ENCODE results near the gene KSR2.

Gene KSR2

DNA sequence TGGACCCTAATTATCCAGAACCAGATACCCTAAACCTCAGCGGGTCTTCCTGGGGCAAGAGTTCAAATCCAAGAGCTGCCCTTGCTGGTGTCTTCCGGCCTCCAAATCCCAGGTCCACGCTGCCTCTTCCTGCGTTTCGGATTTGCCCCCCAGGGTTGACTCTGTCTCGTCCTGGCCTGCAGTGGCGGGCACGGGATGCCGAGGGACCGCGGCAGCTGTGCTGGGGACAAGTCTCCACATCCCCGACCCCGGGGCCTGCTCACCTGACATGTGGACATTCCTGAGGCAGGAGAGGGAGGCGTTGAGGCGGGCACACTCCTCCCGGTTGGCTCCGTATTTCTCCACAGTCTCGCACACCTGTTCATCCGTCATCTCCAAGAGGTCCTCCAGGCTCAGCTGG lies 113.6 kb downstream of the KSR2 start:
- no peak for DNase-seq

DNA sequence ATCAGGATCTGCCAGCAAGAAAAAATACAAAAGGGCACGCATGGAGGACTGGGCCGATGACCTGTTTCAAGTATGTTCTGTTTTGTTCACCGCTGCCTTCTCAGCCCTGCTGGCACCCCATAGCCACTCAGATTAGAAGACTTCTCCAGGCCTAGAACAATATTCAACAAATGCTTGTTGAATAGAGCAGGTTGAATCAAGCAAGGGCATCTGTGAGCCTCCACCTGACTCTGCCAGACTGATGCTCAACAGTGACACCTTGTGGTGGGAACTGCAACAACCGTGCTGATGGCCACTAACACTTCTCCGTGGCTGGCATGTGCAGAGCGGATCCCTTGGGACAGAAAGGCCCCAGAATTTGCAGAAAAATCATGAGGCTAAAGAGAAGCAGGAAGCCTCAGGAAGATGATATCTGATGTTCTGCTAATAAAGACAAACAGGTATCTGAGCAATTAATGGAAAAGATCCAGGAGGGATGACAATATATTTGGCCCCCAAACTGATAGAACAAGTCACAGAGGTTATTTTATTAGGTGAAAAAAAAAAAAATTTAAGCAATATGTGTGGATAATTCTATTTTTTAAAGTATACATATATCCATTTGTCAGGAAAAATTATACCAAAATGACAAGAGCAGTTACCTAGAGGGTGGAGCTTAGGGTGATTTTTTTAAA lies 114.3 kb downstream of the KSR2 start:
- no peak for DNase-seq

DNA sequence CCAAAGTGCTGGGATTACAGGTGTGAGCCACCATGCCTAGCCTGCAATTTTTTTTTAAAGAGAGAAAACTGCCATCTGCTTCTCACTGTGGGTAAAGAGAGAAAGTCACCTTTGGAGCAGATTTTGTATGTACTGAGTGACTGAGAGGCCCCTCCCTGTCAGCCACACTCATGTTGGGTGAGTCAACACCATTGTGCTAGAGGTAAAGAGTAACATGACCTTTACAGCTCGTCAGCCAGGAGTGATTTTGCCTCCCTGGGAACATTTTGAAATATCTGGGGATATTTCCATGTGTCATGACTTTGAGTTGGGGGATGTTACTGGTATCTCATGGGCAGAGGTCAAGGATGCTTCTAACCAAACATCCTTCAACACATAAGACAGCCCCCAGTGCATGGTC lies 115.2 kb downstream of the KSR2 start:
- DNase-seq: no peak

DNA sequence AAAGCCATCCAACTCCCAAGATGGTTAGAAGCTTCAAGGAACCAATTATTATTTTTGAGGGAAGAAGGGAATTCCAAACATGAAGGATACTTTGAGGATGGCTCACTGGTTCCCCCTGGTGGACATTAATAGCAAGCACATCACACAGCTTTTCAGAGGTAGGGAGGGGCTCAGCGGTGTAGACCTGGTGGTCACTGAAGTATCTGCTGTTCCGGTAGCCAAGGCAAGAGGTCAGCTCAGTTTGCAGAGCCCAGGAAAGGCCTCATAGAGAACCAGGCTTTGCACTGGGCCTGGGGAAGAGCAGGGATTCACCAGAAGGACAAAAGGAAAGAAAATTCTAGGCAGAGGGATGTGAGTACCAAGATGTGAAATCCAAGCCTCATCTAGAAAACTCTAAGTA lies 118.7 kb downstream of the KSR2 start:
- DNase-seq: no peak

DNA sequence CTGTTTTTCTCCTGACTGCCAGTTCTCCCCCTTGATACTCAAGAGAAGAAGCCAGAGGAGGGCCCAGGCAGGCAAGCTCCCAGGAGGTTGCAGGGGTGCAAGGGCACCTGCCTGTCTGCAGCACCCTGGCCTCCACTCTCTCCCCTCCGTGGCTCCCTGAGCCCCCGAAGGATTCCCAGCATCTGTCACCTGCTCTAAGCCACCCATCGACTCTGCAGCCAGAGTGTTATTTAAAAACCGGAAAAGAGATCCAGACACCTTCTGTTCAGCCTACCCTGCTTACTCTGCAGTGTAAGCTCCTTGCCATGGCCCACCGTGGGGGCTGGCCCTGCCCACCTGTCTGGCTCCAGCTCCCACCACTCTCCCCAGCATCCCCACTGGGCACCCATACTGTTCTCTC lies 121.4 kb downstream of the KSR2 start:
- no peak for DNase-seq

DNA sequence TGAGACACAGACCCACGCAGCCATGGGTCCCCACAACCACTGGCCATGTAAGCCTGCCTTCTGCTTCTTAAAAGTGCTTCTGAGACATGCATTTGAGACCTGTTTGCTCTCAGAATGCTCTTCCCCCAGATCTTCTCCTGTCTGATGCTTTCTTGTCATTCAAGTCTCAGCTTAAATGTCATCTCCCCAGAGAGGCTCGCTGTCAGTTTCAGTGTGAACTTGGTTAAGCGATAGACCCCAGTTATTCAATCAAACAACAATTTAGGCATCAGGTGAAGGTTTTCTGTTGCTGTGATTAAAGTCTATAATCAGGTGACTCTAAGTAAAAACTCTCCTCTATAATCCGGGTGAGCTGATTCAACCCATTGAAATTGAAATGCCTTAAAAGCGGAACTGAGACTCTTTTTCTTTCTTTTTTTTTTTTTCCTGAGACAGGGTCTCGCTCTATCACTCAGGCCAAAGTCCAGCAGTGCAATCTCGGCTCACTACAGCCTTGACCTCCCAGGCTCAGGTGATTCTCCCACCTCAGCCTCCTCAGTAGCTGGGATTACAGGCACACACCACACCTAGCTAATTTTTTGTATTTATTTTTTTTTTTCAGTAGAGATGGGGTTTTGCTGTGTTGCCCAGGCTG lies 123.4 kb downstream of the KSR2 start:
- DNase-seq: no peak

DNA sequence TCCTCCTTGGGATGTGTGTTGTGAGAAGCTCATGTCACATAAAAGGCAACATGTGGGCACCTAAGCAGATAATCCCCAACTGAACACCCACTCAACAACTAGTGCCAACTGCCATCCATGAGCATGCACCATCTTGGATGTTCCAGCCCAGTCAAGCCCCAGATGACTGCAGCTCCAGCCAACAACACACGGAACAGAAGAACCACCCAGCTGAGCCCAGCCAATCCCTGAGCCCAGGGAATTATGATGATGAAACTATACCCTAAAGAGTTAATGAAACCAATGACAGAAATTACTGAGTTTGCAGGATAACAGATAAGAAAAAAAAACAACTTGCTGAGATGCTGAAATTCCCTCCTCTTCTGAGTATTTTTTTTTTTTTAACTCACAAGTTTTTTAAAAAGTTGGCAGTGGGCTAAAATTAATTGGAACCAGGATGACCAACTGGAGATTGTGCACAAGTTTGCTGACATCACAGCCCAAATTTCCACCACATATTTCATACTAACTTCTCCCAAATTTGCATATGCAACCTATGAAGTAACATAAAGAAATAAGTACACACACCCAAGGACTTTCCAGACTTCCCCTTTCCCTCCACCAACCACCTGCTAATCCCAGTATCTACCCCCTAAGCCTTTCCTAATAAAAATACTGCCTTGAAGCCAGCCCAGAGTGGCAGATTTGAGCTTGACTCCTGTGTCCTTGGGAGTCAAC lies 124.5 kb downstream of the KSR2 start:
- DNase-seq: no peak

DNA sequence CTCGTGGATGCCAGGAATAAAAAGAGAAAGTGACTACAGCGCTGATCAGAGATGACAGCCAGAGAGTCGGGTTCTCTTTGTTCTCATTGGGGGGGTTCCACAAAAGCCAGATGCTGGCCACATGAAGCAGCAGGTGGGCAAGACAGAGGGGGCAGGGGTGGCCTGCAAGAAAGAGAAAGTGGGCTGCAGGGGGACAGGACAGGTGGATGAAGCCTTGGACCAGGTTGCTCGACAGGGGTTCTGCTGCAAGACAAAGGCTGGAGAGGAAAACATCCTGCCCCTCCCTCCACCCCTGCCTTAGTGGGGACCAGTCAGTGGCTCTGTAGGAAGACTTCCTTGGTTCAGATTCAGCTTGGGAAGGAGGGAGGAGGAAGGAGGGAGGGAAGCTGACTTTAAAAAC lies 126.2 kb downstream of the KSR2 start:
- DNase-seq: no peak

DNA sequence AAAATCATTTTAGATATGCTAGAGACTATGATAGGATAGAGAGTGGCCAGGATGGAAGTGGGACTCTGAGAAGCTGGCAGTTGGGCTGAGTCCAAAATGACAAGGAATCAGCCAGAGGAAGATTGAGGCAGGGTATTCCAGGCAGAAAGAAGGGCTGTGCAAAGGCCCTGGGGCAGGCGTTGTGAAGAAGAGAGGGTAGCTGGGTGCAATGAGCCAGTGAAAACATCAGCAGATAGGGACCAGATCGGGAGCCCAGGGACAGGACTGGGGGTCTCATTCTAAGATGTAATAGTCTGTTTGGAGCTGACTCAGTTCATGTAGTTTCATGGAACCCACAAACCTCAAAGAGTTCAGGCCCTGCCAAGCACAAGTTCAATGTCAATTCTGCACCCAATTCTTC lies 126.6 kb downstream of the KSR2 start:
- DNase-seq: no peak

DNA sequence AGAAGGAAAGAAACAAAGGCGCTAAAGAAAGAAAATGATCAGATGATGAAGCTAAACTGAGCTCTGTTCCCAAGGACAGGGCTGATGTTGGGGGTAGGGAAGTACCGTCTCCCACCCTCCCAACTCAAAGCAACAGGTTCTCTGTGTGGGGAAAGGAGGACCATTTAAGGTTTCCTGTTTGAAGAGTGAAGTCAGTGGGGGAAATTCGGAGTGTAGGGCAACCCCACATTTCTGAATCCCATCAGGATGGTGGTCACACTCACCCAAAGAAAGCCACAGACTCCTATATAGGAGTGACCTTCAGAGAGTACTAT lies 131.1 kb downstream of the KSR2 start:
- no peak for DNase-seq

DNA sequence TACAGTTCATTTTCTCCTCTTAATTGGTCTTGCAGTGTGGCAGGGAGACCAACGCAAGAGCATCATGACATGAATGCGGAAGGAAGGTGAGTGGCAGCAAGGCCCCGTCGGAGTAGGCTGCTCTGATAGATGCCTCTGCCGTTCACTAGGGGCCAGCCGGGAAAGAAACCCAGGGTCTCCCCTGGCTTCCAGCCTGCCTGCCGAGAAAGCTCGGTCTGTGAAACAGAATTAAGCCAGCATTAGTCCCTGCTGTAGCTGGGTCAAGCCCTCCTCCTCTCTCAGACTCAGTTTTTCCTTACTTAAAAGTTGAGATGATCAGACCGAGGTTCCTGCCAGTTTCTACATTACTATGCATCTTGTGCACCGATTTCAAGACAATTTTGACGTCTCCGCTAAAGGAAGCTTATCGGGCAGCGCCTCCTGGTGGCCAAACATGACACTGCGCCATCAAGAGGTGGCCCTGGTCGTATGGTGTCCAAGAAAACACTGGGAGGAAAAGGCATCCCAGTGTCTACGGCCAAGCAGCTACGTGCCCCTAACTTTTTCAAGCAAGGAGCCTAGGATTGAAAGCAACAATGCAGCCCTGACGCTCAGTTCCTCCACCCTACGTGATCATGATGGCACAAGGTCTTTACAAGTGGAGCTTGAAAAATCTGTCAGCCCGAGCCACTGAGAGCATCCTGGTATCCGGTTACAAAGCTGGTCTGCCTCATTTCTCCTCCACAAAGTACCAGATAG lies 131.6 kb downstream of the KSR2 start:
- peak; percentile 60 for DNase-seq

DNA sequence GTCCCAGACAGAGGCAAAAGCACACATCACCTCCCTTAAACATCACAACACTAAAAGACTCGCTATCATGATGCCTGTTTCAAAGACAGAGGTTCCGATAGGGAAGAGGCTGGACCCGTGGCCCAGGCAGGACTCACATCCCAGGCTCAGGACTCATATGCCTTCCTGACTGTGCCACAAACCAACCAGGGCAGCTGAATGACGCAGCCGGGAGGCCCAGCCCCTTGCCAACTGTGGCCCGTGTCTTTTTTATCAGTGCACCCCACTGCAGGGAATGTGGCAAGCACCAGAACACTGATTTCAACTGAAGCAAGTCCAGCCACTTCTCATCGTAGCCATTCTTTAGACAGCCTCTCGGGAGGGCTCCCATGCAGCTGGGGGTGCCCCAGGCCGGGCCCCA lies 132.3 kb downstream of the KSR2 start:
- no peak for DNase-seq

DNA sequence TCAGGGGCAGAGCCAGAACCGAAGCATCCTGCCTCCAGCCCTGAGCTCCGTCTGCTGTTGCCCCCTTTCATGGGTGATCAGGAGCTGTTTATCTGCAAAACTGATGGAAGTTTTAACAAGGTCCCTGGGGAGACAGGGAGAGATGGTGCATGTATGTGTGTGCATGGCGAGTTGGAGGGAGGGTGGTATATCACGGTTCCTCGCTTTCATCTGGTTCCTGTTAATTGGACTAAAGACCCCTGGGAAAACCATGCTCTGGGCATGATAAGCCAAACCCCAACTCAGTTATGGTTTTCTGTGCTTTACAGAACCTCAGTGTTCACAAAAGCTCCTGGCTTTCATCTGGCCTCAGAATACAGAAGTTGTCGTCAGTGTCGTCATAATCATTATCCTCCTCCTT lies 133.6 kb downstream of the KSR2 start:
- no peak for DNase-seq

DNA sequence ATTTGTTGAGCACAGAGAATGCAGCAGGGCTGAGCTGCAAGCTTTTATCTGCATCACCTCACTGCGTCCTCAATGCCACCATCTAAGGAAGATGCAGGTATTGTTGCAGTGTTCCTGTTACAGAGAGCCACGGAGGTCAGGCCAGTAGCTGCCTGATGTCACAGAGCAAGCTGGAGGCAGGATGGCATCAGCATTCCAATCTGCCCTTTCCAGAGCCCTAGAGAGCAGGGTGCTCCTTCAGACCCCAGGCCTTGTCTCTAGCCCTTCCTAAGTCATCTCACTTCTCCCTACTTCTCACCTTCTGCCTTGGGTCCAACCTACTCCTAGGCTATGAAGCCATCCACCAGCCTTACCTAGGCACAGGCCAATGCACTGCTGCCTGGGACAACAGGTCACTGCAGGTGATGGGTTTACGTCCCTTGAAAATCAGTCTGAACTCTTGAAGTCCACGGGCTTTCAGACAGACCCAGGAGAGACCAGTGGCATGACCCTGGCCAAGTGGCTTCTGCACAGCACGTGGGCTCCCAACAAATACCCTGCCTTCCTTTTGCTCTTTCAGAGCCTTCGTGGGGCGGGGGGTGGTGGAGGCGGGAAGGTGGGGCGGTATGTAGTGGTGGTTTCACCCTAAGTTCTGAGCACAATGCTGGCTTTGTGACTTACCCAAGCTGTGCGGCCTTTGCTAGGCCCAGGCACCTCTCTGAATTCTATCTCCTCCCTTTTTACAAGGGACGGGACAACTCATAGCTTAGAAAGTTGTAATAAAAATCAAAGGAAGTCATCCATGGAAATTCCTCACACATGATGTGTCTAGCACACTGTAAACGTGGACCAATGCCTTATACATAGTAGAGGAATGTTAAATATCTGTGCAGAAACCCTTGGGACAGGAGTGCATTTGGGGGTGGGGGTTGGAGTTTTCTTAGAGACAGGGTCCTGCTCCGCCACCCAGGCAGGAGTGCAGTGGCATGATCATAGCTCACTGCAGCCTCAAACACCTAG lies 136.0 kb downstream of the KSR2 start:
- no peak for DNase-seq

DNA sequence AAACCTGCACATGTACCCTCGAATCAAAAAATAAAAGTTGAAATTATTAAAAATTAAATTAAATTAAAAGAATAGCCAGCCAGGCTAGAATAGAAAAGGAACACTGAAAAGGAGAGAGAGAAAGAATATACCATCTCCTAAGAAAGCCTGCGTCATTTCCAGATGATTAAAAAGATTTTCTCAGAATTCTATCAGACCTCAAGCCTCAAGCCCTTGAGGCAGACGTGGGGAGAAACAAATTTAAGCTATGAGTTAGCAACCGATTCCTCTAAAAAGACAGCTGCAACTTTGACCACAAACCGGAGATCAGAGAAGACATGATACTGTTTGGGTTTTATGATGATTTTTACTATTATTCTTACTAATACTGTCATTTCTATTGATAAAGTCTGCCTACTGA lies 138.3 kb downstream of the KSR2 start:
- no peak for DNase-seq

DNA sequence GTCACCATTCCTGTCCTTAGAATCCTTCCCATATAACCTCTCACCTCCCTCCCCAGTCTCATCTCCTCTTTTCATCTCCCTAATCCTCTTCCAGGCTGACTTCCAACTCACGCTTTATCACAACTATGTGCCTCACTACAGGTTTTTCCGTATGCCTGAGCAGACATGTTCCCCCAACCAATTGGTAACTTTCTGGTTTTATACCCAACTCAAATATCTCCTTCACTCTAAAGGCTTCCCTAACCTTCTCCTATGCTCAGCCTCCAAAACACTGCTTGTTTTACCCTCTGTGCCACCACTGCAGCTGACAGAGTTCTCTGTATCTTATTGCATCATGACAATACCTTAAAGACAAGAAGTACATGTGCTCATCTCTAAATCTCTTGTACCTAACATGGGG lies 139.7 kb downstream of the KSR2 start:
- DNase-seq: no peak

DNA sequence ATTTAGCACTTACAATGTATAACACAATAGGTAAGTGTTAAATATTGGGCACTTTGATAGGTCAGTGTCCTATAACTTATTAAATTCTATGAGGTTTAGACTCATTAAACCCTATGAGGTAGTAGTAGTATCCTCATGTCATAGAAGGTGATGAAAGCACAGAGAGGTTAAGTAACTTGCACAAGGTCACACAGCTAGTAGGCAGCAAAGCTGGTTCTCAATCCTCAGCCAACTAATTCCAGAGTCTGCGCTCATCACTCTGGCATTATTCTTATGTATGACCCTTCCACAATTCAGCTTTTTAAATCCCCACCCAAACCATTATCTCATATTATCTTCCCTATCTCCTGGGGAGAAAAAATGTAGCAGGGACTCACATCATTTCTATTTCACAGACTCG lies 141.1 kb downstream of the KSR2 start:
- no peak for DNase-seq

DNA sequence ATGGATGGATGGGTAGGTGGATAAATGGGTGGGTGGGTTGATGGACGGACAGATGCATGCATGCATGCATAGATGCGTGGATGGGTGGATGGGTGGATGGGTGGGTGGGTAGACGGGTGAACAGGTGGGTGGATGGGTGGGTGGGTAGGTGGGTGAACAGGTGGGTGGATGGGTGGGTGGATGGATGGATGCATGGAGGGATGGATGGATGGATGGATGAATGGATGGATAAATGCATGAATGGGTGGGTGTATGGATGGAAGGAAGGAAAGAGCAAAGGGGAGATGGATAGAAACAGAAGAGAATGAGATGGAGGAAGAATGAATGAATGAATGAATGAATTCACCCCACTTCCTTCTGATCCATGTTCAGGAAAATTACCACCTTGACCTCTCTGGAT lies 143.0 kb downstream of the KSR2 start:
- DNase-seq: no peak

DNA sequence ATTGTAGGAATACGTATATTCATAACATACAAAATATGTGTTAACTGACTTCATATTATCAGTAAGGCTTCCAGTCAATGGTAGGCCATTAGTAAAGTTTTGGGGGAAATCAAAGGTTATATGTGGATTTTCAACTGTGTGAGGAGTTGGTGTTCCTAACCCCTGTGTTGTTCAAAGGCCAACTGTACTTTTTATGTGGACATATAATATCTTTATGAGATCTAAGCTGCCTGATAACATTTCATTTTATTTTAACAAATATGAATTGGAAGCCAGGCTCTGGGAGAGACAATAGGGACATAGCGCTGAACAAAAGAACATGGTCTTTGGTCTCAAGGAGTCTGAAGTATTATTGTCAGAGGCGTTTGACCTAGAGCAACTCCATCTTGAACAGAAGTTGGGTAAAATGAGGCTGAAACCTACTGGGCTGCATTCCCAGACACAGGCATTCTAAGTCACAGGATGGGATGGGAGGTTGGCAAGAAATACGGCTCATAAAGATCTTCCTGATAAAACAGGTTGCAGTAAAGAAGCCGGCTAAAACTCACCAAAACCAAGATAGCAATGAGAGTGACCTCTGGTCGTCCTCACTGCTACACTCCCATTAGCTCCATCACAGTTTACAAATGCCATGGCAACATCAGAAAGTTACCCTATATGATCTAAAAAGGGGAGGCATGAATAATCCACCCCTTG lies 147.2 kb downstream of the KSR2 start:
- DNase-seq: no peak

DNA sequence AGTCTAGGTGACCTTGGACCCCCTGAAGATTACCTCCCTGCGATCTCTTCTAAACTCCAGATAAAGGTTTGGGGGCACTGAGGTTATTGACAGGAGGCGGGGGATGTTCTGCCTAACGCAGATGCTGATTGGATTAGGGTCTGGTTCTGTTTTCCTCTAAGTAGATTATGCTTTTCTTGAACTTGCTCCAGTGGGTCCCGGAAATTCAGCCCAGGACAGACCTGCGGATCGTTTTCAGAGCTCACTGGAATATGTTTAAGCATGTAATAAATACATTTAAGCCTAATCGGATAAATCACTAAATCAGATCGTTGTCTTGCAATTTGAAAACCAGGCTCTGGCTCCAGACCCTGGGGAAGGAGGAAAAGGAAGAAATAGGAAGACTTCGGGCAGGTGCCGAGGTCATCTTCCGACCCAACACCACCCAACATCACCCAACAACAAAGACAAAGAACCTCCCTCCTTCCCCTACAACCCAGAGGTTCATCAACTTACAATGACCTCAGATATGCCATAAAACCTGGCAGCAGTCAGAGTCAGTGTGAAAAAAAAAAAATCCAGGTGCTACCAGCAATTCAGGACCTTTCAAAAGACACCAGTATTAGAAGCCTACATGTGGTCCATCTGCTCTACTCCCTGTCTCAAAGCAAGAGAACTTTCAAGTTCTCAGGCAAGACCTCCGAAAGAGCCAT lies 148.4 kb downstream of the KSR2 start:
- DNase-seq: no peak

DNA sequence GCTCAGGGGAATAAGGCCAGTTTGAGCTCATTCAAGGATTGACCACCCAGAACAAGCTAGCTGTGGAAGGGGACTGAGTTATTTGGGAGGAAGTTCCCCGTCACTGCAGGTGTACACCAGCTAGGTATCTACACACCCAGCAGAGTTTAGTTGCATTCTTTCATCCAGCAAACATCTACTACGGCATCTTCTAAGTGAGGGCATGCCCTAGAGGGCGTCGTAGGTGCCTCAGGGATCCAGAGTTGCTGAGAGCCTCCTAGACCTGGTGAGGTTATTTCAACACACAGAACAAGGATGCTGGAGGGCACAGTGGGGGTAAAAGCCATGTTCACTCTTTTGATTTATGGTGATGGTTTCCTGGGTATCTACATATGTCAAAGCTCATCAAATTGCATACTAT lies 149.6 kb downstream of the KSR2 start:
- no peak for DNase-seq

Data from activated gamma-delta T cell treated with Interleukin-2 at 50 U/mL for 16 hours (primary cell).